Fibroblast of skin of scalp (primary cell): ENCODE measurements around the gene FAM53C. TPM values are rescaled to one million over a fixed set of nuclear protein-coding genes. Genes with fewer than 3 reads are reported as not detected.
"Not testable (repeated sequence)": the region's sequence is repeated elsewhere in the genome, so short reads cannot be mapped to it uniquely, and the experiment has no call there.

ENCODE experiments used
- DNase-seq: peaks from one replicate; pipeline ENCODE4 v3.0.0-alpha.2; 2013
- polyA plus RNA-seq, 2 experiments: library from polyadenylated mRNA; unstranded; fragments of 120-200 nt; gene quantifications; one replicate each; pipeline ENCODE4 v1.2.1, GENCODE V29; 2013; ENCODE audit not compliant: insufficient read length in 2 of 2

The FAM53C gene
- polyA plus RNA-seq (2013, experiment 1 of 2; ENCODE audit: insufficient read length), result 26.2 TPM
- polyA plus RNA-seq (2013, experiment 2 of 2; ENCODE audit: insufficient read length), result 28.8 TPM

DNA sequence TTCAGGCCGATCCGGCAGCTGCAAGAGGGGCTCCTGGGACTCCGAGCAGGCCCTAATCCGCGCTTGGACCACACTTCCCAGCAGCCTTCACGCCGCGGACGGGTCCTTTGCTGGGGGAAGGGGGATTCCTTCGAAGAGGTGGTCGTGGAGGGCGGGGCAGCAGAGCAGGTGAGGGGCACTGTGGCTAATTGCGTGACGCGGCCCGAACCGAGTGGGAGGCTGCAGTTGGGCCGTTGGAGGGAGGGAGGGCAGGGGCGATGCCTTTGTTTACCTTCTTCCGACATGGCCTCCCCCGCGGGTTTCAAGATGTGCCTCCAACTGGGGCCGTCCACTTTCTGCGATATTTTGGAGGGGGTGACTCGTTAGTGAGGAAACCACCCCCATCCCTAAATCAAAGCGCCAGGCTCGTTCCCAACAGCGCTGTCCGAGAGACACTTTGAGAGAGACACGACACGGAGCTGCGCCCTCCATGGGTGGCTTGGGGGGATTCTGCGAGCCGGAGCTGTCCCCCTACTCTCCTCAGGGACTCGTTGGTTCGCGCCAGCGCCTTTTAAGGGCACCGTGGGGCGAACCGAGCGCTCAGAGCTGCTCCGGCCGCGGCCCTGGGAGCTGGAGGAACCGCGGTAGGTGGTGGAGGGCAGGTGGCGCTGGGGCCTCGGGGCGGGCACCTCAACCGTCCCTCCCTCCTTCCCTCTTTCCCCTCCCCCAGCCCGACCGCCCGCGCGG lies at the start of gene FAM53C:
Gene FAM53C, plus strand, starts transcription at position 582 of the 726 bp plus-strand sequence. CDS start 3,070 bp downstream, outside the sequence.
- DNase-seq, result peak; percentile 93

- DNase-seq, result no peak
These were observed 48.8 kb upstream of the FAM53C start for GRCh38 chr5:138289296-138289695.

DNA sequence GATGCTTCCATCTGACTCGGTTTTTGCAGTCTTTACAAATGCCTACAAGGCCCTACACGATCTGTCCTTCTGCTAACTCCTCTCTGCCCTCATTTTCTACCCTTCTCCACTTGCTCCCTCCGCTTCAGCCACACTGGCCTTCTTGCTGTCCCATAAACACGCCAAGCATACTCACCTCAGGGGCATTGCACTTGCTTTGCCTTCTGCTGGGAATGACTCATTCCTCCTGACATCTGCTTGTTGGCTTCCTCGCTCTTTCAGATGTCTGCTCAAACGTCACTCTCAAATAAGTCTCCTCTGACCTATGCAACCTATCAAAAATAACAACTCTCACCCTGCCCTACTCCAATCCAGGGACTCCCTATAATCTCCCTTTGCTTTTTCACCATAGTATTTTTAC lies 34.7 kb upstream of the FAM53C start:
- DNase-seq, result no peak

DNA sequence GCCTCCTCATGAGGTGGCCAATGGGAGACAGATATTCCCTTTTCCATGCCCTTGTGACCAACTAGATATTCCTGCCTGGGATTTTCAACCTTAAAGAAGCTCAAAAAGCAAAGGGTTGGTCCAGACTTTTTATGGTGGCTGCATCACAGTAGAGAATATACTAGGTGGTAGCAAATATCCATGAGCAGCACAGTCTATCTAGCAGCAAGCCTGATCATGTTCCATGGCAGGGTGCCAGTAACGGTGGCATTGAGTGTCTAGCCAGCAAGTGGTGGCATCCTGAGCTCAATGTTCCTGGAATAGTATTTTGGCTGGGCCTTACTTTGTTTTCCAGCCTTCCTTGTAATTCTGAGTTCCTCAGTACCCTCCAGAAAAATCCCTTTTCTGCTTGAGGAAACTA lies 32.3 kb upstream of the FAM53C start:
- DNase-seq, result no peak

DNA sequence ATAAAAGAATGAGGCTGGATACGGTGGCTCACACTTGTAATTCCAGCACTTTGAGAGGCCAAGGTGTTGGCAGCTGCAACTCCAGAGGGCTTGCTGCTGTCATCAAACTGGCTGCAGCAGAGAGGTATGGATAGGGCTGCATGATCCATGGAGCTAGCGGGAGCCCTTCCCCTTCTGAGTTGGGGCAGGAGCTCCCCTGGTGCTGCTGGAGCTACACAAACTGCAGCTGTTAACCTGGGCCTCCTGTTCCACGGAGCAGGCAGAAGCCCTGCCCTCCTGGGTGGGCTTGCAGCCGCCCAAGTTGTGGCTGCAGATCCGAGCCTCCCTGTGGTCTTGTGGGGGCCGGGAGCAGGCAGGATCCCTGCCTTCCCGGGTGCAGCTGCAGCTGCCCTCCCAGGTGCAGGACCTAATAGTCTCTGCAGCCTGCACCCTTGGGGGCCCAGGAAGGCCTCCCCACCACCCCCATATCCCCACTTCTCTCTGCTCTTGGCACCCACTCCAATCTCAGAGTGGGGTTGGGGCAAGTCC lies 22.3 kb upstream of the FAM53C start:
- no peak for DNase-seq

DNA sequence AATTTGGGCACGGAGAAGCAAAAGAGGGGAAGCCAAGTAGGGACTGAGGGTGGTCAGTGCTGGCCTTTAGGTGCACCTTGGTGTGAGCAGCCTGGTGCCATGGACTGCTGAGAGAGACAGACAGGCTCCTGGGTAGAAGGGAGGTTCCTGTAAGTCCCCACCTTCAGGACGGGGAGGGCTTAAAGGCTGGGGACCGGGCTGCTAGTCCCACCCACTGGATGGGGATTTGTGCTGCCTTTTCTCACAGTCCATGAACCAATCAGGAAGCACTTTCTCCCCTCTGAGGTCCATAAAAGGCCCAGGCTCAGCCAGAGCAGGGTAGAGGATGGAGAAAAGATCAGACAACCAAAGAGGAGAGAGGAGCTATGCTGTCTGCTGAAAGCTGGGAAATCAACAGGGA lies 21.7 kb upstream of the FAM53C start:
- no peak for DNase-seq

DNA sequence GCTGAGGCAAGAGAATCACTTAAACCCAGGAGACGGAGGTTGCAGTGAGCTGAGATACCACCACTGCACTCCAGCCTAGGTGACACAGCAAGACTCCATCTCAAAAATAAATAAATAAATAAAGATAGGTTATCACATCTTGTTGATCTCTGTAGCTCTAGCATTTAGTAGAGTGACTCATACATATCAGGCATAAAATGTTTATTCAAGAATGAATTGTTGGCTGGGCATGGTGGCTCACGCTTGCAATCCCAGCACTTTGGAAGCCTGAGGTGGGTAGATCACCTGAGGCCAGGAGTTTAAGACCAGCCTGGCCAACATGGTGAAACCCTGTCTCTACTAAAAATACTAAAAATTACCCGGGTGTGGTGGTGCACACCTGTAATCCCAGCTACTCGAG lies 19.9 kb upstream of the FAM53C start:
- DNase-seq, result not testable (repeated sequence)

GRCh38 chr5:138330813-138331448 lies 7.1 kb upstream of the FAM53C start:
- DNase-seq, result no peak

DNA sequence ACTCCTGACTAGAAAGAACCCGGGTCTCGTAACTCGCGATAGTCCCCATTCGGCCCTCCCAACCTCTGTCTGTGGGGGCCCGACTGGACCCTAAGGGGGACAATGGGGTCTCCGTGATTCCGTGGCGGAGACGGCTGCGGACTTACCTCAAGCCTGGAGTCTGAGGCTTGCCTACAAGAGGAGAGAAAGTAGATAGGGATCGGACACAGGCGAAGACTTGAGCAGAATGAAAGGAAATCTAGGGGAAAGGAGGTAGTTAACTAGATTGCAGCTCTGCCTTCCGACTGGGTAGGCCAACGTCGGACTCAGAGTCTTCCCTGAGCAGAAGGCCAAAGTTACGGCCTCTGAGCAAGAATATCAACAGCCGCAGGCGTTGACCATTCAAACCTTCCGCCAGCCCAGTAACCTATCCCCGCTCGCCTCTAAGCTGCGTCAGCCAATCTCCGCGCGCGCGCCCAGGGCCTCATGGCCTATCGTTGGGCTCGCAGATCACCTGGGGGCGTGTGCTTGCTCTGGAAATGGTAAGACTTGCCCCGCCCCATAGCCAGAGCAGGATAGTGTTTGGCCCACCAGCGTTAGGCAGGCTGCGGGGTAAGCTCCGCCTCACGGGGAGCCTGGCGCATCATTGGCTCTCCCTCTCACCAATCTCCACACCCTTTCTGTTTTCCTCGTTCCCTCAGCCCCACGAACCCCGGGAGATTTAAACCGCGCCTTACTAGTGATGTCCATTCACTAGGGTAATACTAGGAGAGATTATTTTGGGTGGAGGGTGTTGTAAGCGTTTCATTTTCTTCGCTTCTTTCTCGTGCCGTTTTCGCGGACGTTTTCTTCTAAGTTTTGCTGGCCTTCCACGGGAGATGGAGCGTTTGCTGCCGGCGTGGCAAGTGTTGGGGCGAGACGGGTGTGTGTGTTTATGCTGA lies 6.4 kb upstream of the FAM53C start, which contains the start of gene CDC25C:
Gene CDC25C, minus strand, starts transcription at position 356 of the 920 bp plus-strand sequence. CDS start 624 bp downstream, outside the sequence.
- peak; percentile 100 for DNase-seq

- no peak for DNase-seq
These were observed 3.1 kb upstream of the FAM53C start for GRCh38 chr5:138334867-138335447.

- peak; percentile 87 for DNase-seq
These were observed 948 bp upstream of the FAM53C start for GRCh38 chr5:138336952-138337684.

DNA sequence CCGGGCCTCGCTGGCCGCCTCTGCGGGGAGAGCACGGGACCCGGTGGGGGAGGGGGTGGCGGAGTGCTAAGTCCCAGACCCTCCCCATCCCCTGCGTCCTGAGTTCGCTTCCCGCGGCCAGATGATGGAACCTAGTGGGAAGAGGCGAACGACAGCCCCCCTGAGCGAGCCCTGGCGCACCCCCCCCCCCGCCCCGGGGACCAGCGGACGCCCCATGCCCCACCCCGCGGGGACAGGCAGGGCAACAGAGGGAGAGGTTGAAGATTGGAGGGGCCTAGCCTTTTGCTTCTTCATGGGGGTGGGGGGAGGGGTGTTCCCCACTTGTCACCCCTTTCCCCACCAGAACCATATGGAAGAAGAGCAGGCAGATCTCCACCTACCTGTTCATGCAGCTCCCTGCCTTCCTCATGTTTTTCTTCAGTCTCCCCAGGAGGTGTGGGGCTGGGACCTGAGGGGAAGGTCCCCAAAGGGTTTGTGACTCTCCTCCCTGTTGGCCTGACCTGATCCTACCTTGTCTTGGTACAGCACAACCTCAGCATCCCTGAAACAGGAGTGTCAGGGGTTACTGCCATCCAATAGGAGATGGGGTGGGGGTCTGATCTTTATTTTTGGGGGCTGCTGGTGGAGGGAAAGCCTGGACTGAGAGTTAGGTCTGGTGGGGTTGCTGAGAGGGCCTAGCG lies 485 bp downstream of the FAM53C start:
- no peak for DNase-seq

DNA sequence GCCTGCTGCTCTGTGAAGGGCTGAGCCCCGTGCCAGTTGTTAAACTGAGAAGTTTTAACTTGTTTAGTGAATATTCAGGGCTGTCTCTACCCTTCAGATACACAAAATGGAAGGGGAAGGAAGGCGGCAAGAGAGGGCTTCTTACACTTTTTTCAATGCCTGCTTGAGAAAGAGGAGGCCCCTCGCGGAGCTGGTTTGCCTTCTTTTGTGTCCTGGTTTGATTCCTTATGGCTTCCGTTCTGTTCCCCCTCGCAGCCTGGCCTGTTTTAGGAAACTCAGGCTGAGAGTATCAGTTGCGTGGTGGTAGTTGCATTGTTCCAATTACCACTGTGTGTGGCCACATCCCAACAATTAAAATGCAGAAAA lies 1.0 kb downstream of the FAM53C start:
- DNase-seq, result peak; percentile 14

DNA sequence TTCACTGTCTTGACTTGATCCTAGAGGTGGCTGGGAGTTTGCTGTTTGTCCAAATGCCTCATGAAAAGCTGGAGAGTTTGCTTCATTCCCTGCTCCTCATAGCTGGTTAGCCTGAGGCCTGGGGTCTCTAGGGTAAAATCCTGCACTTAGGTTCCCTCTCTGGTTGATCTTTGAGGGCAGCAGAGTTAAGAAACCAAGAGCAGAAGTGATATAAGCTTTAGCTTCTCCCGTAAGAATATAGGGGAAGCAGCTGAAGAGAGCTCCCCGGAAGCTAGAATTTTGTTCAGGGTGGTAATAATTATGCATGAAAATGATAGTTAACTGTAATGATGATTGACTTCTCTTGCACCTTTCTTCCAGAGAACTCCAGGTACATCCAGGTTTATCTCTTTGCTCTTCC lies 1.4 kb downstream of the FAM53C start:
- DNase-seq, result no peak

- no peak for DNase-seq
These were observed 1.9 kb downstream of the FAM53C start for GRCh38 chr5:138340008-138340407.

DNA sequence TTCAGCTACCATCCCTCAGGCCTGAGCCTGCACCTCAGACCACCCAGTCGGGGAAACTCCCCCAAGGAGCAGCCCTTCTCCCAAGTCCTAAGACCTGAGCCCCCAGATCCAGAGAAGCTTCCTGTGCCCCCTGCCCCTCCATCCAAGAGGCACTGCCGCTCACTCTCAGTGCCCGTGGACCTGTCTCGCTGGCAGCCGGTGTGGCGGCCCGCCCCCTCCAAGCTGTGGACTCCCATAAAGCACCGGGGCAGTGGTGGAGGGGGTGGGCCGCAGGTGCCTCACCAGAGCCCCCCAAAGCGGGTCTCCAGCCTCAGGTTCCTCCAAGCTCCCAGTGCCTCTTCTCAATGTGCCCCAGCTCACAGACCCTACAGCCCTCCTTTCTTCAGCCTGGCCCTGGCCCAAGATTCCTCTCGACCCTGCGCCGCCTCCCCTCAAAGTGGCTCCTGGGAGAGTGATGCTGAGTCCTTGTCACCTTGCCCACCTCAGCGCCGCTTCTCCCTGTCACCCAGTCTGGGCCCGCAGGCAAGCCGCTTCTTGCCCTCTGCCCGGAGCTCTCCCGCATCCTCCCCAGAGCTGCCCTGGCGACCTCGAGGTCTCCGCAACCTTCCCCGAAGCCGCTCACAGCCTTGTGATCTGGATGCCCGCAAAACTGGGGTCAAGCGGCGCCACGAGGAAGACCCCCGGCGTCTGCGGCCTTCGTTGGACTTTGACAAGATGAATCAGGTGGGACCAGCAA lies 7.0 kb downstream of the FAM53C start:
- DNase-seq, result no peak

- DNase-seq, result no peak
These were observed 8.8 kb downstream of the FAM53C start for GRCh38 chr5:138346889-138347288.

DNA sequence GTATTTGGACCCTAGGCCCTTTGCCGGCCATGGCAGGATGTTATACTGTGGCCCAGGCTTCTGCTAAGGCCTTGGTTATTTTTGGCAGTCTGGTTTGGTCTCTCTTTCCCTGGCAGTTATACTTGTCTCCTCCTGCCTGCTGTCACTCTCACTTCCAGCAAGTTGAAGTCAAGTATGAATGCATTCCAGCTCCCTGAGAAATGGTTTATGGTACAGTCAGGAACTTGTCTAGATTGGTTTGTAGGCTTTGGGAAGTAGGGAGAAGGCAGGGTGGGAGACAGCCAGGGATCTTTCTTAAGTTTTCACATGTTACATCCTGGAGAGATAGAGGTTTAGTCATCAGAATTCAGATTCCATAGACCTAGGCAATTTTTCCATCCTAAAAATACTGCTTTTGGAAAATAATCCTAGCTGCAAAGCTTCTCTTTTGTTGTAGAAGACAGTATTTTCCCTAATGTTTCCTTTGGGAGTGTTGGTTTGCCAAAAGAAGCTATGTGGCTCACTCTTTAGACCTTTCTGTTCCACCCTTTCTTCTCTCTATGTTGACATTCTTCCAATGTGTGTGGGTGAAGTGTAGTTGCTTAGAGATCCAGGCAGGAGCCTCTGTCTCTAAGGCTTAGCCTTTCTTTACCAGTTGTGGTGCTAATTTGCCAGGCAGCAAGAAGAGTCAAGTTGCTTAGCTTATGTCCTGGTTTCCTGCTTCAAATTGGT lies 11.9 kb downstream of the FAM53C start:
- DNase-seq, result peak; percentile 22

DNA sequence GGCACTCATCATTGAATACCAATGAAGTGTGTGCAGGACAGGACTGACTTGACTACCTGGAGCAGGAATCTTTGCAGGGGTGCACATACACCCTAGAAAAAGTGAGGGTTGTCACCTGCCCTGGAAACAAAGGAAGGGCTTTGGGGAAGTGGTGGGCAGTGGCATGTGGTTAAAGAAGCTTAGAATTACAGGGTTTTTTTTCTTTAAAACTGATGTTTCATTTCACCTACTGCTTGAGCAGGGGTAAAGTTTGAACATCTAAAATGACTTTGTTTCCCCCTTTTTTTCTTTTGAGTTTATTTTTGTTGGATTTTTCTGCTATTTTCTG lies 12.5 kb downstream of the FAM53C start:
- no peak for DNase-seq

GRCh38 chr5:138351056-138351455 lies 13.0 kb downstream of the FAM53C start:
- peak; percentile 66 for DNase-seq
